Stimulated activated CD4-positive, alpha-beta T cell treated with anti-CD3 and anti-CD28 coated beads, Interleukin-12 subunit alpha, Interleukin-12 subunit beta, amount 100 ng/mL, for 48 hours (primary cell): ENCODE measurements around the gene MT1E.
A peak's percentile ranks its signal among the peaks of the same experiment; 100 is the strongest.
"Not testable (repeated sequence)": the region's sequence is repeated elsewhere in the genome, so short reads cannot be mapped to it uniquely, and the experiment has no call there.

Experiments used
- DNase-seq, 3 donors: peaks; one replicate each; pipeline ENCODE4 v3.0.0-alpha.2; 2020; ENCODE audit warnings: low read depth in 2 of 3, low spot score in 1 of 3

The MT1E gene

GRCh38 chr16:56625140-56625942, at the start of gene MT1E:
TSS of gene MT1E (plus strand) at chr16:56625781. CDS start at chr16:56625852, 71 bp downstream.
- peak in 2 of 3 donors; percentile 58 to 62 for DNase-seq

- DNase-seq = peak; percentile 78 to 82 (median 80)
Measured at GRCh38 chr16:56576585-56577299, 48.8 kb upstream of the MT1E start.

DNA sequence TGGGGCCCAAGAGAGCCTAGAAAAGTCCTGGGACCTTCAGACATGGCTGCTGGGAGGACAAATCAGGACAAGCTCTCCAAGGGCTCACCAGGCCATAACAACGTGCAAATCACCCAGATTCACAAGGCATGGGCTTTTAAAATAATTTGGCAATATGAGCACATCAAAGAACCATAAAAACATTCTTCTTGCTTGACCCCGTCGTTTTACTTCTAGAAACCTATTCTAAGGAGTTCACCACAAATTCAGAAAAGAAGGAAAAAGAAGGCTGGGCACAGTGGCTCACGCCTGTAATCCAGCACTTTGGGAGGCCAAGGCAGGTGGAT, 48.3 kb upstream of the MT1E start:
- no peak for DNase-seq

DNA sequence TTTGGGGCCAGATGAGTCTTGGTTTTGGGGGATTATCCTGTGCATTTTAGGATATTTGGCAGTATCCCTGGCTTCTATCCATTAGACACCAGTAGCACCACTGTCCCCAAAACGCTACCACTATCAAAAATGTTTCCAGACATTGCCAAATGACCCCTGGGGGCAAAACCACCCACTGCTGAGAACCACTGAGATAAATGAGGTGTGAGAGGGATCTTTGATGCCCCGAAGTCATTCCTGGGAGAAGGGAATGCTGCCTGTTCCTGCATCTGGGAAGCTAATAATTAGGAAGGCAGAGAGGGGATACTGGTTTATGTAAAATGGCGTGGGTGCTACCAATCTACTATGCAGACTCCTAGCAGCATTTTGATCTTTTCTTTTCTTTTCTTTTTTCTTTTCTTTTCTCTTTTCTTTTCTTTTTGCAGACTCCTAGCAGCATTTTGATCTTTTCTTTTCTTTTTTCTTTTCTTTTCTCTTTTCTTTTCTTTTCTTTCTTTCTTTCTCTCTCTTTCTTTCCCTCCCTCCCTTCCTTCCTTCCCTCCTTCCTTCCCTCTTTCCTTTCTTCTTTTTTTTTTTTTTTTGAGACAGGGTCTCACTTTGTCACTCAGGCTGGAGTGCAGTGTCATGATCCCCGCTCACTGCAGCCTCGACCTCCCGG, 45.1 kb upstream of the MT1E start:
- no peak for DNase-seq

- DNase-seq = not testable (repeated sequence)
Measured at GRCh38 chr16:56582911-56583310, 42.7 kb upstream of the MT1E start.

DNA sequence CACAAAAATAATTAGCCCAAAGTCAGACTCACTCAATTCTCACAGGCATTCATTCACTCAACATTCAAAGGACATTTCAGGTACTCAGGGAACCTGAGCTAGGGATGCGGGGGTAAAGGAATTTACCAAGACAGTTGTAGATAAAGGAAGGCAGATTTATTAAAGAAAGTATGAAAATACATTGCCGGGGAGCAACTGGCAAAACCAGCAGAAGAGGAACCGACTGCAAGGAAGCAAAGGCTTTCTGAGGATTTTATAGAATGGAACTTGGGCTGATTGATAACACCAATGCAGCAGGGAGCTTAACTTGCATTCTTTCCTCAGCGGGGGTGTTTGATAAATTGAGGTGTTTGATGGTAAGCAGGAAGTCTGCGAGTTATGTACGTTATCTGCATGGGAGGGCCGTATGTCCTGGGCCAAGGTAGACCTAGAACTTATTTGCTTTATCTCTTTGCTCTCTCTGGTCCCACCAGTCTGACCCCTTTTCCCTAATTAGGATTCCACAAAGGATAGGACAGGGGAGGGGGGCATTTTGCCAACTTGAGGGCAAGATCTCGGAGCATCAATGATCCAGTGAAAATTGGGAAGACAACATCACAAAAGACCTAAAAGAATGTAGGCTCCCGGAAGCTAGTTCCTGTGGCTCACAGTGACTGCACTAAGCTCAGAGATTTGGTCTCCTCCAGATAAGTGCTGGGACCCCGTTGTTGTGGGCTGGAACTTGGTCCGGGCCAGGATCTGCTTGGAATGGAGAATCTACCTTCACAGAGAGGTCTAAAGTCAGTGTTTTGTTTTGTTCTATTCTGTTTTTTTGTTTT, 42.0 kb upstream of the MT1E start:
- no peak for DNase-seq

GRCh38 chr16:56584276-56584675, 41.3 kb upstream of the MT1E start:
- DNase-seq = no peak

- DNase-seq = no peak
Measured at GRCh38 chr16:56588781-56589140, 36.8 kb upstream of the MT1E start.

- DNase-seq = no peak
Measured at GRCh38 chr16:56589141-56590039, 36.2 kb upstream of the MT1E start, which contains the start of gene MT3. TSS of gene MT3 (plus strand) at chr16:56589528. CDS start at chr16:56589591, 63 bp downstream.

- no peak for DNase-seq
Measured at GRCh38 chr16:56591377-56592060, 34.1 kb upstream of the MT1E start.

- no peak for DNase-seq
Measured at GRCh38 chr16:56593573-56594291, 31.8 kb upstream of the MT1E start.

DNA sequence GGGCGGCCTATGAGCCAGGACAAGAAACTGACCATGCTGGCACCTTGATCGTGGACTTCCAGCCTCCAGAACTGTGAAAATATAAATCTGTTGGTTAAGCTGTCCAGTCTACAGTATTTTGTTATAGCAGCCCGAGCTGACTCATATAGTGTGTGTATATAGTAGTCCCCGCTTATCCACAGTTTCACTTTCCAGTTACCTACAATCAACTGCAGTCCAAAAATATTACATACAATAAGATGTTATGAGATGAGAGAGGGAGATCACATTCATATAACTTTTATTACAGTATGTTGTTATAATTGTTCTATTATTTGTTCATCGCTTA, 31.3 kb upstream of the MT1E start:
- no peak for DNase-seq

GRCh38 chr16:56600398-56600999, 25.1 kb upstream of the MT1E start:
- no peak for DNase-seq

- no peak for DNase-seq
Measured at GRCh38 chr16:56601325-56601724, 24.3 kb upstream of the MT1E start.

DNA sequence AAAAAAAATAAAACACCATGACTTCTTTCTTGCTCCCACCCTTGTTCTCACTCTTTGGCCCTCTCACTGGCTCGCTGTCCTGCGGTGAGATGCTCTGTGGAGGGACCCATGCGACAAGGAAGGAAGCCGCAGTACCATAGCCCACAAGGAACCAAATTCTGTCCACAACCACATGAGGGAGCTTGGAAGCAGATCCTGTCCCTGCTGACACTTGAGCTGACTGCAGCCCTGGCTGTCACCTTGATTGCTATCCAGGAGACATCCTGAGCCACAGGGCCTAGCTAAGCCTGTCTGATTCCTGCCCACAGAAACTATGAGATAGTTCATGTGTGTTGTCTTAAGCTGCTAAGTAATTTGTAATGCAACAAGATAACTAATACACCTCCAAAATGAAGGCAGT, 22.0 kb upstream of the MT1E start:
- no peak for DNase-seq

DNA sequence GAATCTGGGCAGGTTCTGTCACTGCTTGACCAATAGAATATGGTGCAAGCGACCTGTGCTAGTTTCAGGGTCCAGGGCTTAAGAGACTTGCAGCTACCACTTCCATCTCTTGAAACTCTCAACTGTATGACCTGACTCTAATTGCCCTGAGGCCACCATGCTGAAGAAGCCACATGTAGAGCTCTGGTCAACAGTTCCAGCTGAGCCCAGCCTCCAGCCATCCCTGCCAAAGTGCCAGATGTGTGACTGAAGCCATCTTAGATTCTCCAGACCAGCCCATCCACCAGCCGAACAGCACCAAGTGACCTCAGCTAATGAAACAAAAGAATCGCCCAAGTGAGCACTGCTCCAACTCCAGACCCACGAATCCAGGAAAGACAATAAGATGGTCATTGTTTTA, 20.6 kb upstream of the MT1E start:
- no peak for DNase-seq

- no peak for DNase-seq
Measured at GRCh38 chr16:56605475-56605874, 20.1 kb upstream of the MT1E start.

GRCh38 chr16:56606071-56606475, 19.5 kb upstream of the MT1E start:
- DNase-seq = no peak
